OCI-LY3 (cell line): ENCODE data around the gene CROCC2.

Source experiments
- CTCF ChIP-seq: fragments of 200-600, 300-600 bp; sonication (generic); IDR thresholded peaks from 2 replicates; pipeline ENCODE4 v1.5.1; 2014; ENCODE audit warnings: antibody characterized with exemption, low read length, low read depth
- EZH2phosphoT487 ChIP-seq: fragments of 200-600 bp; shearing (Covaris generic); IDR thresholded peaks from 2 replicates; pipeline ENCODE4 v1.6.1; 2018; ENCODE audit warnings: antibody characterized with exemption, mixed run types, low read depth

DNA sequence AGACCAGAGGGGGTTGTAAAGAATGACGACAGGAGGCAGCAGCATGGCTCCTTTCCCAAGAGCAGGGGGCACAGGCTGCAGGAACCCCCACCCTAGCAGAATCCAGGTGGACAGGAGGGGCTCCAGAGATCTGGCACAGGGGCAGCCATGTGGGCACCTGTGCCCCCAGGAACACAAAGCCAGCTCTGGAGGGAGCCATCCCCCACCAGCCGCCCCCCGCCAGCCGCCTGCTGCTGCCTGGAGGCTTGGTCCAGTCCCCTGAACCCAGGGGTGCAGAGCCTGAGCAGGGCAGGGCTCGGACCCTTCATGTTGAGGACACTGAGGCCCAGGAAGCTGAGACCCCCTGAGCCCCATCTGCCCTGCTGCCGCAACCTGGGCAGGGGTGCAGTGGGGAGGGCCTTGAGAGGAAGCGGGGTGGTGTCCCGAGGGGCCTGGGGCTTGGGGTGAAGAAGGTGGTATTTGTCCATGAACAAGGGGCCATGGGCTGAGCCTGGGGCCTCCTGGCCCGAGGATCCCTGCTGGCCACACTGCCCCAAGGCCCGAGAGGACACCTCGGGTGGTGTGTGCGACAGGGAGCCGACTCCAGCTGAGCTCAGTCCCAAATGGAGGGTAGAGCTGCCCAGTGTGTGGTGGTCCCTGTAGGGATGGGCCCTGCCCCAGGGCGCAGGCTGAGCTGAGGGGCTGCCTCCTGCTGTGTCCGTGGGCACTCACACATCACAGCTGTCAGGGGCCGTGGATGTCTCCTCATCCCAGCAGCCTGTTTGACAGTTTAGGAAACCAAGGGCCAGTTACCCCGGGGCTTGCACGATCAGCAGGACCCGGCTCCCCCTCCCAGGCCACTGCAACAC, 52.5 kb downstream of the CROCC2 start:
- TF ChIP-seq CTCF (no peak), EZH2phosphoT487 (no peak)
